IMR-90 (cell line): Measurements from ENCODE around the gene FEM1B. TPM values are rescaled to one million over a fixed set of nuclear protein-coding genes. Genes with fewer than 3 reads are reported as not detected.

Experiments used
- ATAC-seq: fragments of 200-7000 bp; cut with Tn5 transposase; 2 replicates; pipeline ENCODE4 v1.9.1; 2020; ENCODE audit warnings: low read depth, mild to moderate bottlenecking, moderate library complexity
- BruUV-seq: library from RNA; stranded (reverse); fragments of 400-500 nt; replicated peaks from 2 replicates; lab custom pipeline; 2021; lab: Mats Ljungman, UMichigan
- CTCF ChIA-PET: fragments of 300-600 bp; formaldehyde crosslinking; extraction: SDS; loops from one replicate; lab custom pipeline; 2021; ENCODE audit warnings: antibody characterized with exemption; lab: Yijun Ruan, JAX
- POLR2A ChIA-PET: fragments of 300-600 bp; sonication (Branson Sonifier 250); formaldehyde crosslinking; loops from one replicate; lab custom pipeline; 2022; ENCODE audit warnings: antibody characterized with exemption; ENCODE audit not compliant: unreplicated experiment; lab: Charles Lee
- DNase-seq: peaks from one replicate; pipeline ENCODE4 v3.0.0; 2013
- H2AFZ ChIP-seq: replicated peaks from 2 replicates; pipeline ENCODE3; 2013; ENCODE audit warnings: low read length, mild to moderate bottlenecking; ENCODE audit not compliant: poor library complexity
- H2AK5ac ChIP-seq: 2 replicates; pipeline ENCODE4 v1.6.1; 2013; ENCODE audit warnings: low read depth, low read length, inconsistent platforms
- H2AK9ac ChIP-seq: replicated peaks from 2 replicates; pipeline ENCODE3; 2013; ENCODE audit warnings: mild to moderate bottlenecking, low read depth, low read length, moderate library complexity; ENCODE audit not compliant: poor library complexity
- H2BK120ac ChIP-seq: 2 replicates; pipeline ENCODE4 v1.6.1; 2013; ENCODE audit warnings: low read depth, low read length, inconsistent platforms
- H2BK15ac ChIP-seq: 3 replicates; pipeline ENCODE4 v1.6.1; 2013; ENCODE audit warnings: low read depth, low read length, inconsistent platforms
- H2BK20ac ChIP-seq: 2 replicates; pipeline ENCODE4 v1.6.1; 2013; ENCODE audit warnings: low read depth, mild to moderate bottlenecking, inconsistent platforms, low read length, moderate library complexity
- H2BK5ac ChIP-seq: 2 replicates; pipeline ENCODE4 v1.6.1; 2013; ENCODE audit warnings: mild to moderate bottlenecking, low read depth, low read length, inconsistent platforms; ENCODE audit not compliant: poor library complexity, severe bottlenecking
- H3K14ac ChIP-seq: replicated peaks from 2 replicates; pipeline ENCODE4 v1.6.1; 2013; ENCODE audit warnings: low read depth, low read length, inconsistent platforms
- H3K18ac ChIP-seq: 2 replicates; pipeline ENCODE4 v1.6.1; 2013; ENCODE audit warnings: low read depth, low read length, control low read depth
- H3K23ac ChIP-seq: 2 replicates; pipeline ENCODE4 v1.6.1; 2013; ENCODE audit warnings: low read depth, low read length, inconsistent platforms
- H3K27ac ChIP-seq: 2 replicates; pipeline ENCODE4 v1.5.1; 2013; ENCODE audit warnings: mild to moderate bottlenecking, control low read depth, low read length; ENCODE audit not compliant: insufficient read depth
- H3K27me3 ChIP-seq: 2 replicates; pipeline ENCODE4 v1.6.1; 2013; ENCODE audit warnings: low read length; ENCODE audit not compliant: control insufficient read depth, insufficient read depth
- H3K36me3 ChIP-seq: 2 replicates; pipeline ENCODE4 v1.6.1; 2013; ENCODE audit warnings: low read length, mixed read lengths; ENCODE audit not compliant: control insufficient read depth, insufficient read depth
- H3K4ac ChIP-seq: 2 replicates; pipeline ENCODE4 v1.6.1; 2013; ENCODE audit warnings: low read depth, low read length, inconsistent platforms
- H3K4me1 ChIP-seq: 2 replicates; pipeline ENCODE4 v1.6.1; 2013; ENCODE audit warnings: low read length, mixed read lengths; ENCODE audit not compliant: control insufficient read depth, insufficient read depth
- H3K4me2 ChIP-seq: 2 replicates; pipeline ENCODE4 v1.6.1; 2013; ENCODE audit warnings: low read depth, mild to moderate bottlenecking, control low read depth, low read length, moderate library complexity
- H3K4me3 ChIP-seq: 2 replicates; pipeline ENCODE4 v1.5.1; 2013; ENCODE audit warnings: low read depth, mild to moderate bottlenecking, control low read depth, low read length, moderate library complexity; ENCODE audit not compliant: insufficient read depth
- H3K56ac ChIP-seq: 2 replicates; pipeline ENCODE4 v1.6.1; 2013; ENCODE audit warnings: low read length, inconsistent platforms; ENCODE audit not compliant: insufficient read depth; ENCODE audit errors: extremely low read depth
- H3K79me1 ChIP-seq, 2 experiments: 2 replicates each; pipeline ENCODE4 v1.6.1; 2013; ENCODE audit warnings: low read length in 2 of 2, inconsistent platforms in 1 of 2, low read depth in 1 of 2
- H3K9ac ChIP-seq: 2 replicates; pipeline ENCODE4 v1.6.1; 2013; ENCODE audit warnings: low read depth, low read length, control low read depth
- H3K9me1 ChIP-seq: 2 replicates; pipeline ENCODE4 v1.6.1; 2013; ENCODE audit warnings: low read length, inconsistent platforms; ENCODE audit not compliant: insufficient read depth
- H3K9me3 ChIP-seq: 2 replicates; pipeline ENCODE4 v1.6.1; 2013; ENCODE audit warnings: low read length; ENCODE audit not compliant: control insufficient read depth, insufficient read depth
- H4K20me1 ChIP-seq: 2 replicates; pipeline ENCODE4 v1.6.1; 2013; ENCODE audit warnings: low read length, inconsistent platforms; ENCODE audit not compliant: insufficient read depth
- H4K5ac ChIP-seq: 2 replicates; pipeline ENCODE4 v1.6.1; 2013; ENCODE audit warnings: mild to moderate bottlenecking, low read depth, low read length, control low read depth
- H4K8ac ChIP-seq, 2 experiments: 2 replicates each; pipeline ENCODE4 v1.6.1; 2013; ENCODE audit warnings: low read depth in 2 of 2, low read length in 2 of 2, control low read depth in 1 of 2, inconsistent platforms in 1 of 2
- H4K91ac ChIP-seq: 2 replicates; pipeline ENCODE4 v1.6.1; 2013; ENCODE audit warnings: low read depth, low read length, inconsistent platforms; ENCODE audit not compliant: insufficient read depth
- FOS ChIP-seq: fragments of 150-350 bp; IDR thresholded peaks from 2 replicates; pipeline ENCODE4 v1.6.1; 2016; ENCODE audit warnings: low read depth, low read length
- MAZ ChIP-seq: IDR thresholded peaks from 2 replicates; pipeline ENCODE4 v1.6.1; 2012; ENCODE audit warnings: low read depth, mild to moderate bottlenecking, low read length, improper control_type of control experiment, moderate library complexity, borderline replicate concordance
- MXI1 ChIP-seq: IDR thresholded peaks from 2 replicates; pipeline ENCODE4 v1.6.1; 2012; ENCODE audit warnings: low read depth, mild to moderate bottlenecking, low read length, moderate library complexity, borderline replicate concordance
- WGBS, 2 experiments: methylation state at CpG; one replicate each; pipeline versions ENCODE4 v1.1.5 to v1.1.7; 2013; ENCODE audit warnings: missing lambda C conversion rate in 2 of 2; ENCODE audit not compliant: insufficient read length in 1 of 2; ENCODE audit errors: extremely low coverage in 2 of 2; 5-methylcytosine and 5-hydroxymethylcytosine counted together
- dilution Hi-C: fragments of 300-500 bp; cut with HindIII; formaldehyde crosslinking; loops from one replicate; pipeline ENCODE4 v1.14.3; 2018; ENCODE audit warnings: low sequenced_read_pairs; ENCODE audit not compliant: unreplicated experiment
- in situ Hi-C: fragments of 300-500 bp; cut with MboI; formaldehyde crosslinking; loops from 3 replicates; pipeline ENCODE4 v1.14.3; 2019; ENCODE audit warnings: low sequenced_read_pairs, inconsistent platforms, mixed read lengths
- intact Hi-C: fragments of 100-400 bp; cut with micrococcal nuclease; formaldehyde crosslinking; loops from 2 replicates; pipeline ENCODE4 v1.10.0; 2022
- polyA plus RNA-seq, 3 experiments: library from polyadenylated mRNA; depleted of rRNA; stranded (reverse); fragments of >200 nt; gene quantifications; 2 replicates each; pipeline ENCODE4 v1.2.3, GENCODE V29; 2012; ENCODE audit warnings: low replicate concordance in 1 of 3
- total RNA-seq: library from RNA; depleted of rRNA; stranded (reverse); fragments of >200 nt; gene quantifications from 2 replicates; pipeline ENCODE4 v1.2.3, GENCODE V29; 2012
- TF ChIP-seq, protein P1 (sequence below): fragments of 150-350 bp; IDR thresholded peaks from 2 replicates; pipeline ENCODE4 v1.6.1; 2017; ENCODE audit warnings: mild to moderate bottlenecking, antibody characterized with exemption, low read length, low read depth

The FEM1B gene
- total and polyA plus RNA-seq, 2 of the 4 experiments (the other 2 are of a cell fraction) = 16.9 to 51.4 TPM

DNA sequence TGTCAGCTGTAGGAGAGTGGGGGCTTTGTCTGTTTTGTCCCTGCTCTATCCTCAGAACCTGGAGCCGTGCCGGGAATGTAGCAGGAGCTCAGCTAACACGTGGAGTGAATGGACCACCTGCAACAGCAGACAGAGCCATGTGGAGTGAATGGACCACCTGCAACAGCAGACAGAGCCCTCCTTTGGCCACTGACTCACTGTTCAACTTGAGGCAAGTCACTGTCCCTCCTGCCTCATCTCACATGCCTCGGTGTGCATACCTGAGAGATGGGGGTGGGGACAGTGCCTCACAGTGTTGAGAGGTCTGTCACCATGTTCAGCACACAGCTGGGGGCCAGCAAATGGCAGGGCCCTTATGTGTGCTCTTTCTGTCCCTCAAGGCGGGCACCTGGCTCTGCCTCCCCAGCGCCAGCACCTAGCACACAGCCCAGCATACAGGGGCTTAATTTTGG, 27.9 kb downstream of the FEM1B start:
- Histone ChIP-seq H3K79me1 (no peaks in the 10 kb centered on the region), H3K27ac (no peak overlapping the region), H4K91ac (no peak overlapping the region), H3K36me3 (peaks cover 6% of the 10 kb centered on the region; the same call in 1 of the 2 replicates), H3K9me1 (peaks cover 5% of the 10 kb centered on the region; the same call in 1 of the 2 replicates), H2AFZ (no peak overlapping the region), H3K4me2 (no peak overlapping the region), H2BK5ac (no peak overlapping the region), H3K56ac (no peak overlapping the region), H3K18ac (no peak overlapping the region), H2AK9ac (peak overlapping the region; percentile 12), H3K9ac (no peak overlapping the region), H3K27me3 (no peaks in the 10 kb centered on the region), H2AK5ac (peak overlapping the region; percentile 83), H4K5ac (no peak overlapping the region; the same call in 1 of the 2 replicates), H3K14ac (no peak overlapping the region; the same call in 1 of the 2 replicates), H3K9me3 (peaks cover 2% of the 10 kb centered on the region; the same call in 1 of the 2 replicates), H2BK20ac (no peak overlapping the region), H3K23ac (no peak overlapping the region), H3K4me1 (peaks cover 15% of the 10 kb centered on the region), H4K8ac (no peak overlapping the region), H4K20me1 (no peaks in the 10 kb centered on the region), H3K4me3 (no peak overlapping the region), H2BK120ac (no peak overlapping the region), H2BK15ac (no peak overlapping the region), H3K4ac (no peak overlapping the region)
- BruUV-seq = no TSS peak
- in situ Hi-C loops (loop anchor here (5.0 to 10.0 kb wide), 2 partner anchors 367 to 569 kb away; no protein-coding TSS in a partner anchor), intact Hi-C loops (loop anchor here (5.0 to 10.0 kb wide), 2 partner anchors 127 to 509 kb away; partner anchors contain the start of gene ITGA11), dilution Hi-C loops (no loop called here)
- CTCF ChIA-PET = interaction anchor here (0.7 to 1.6 kb wide), 2 partner anchors 12 to 565 kb away, joined by 4 to 6 read pairs; no protein-coding TSS in a partner anchor
- no peak for DNase-seq
- WGBS, 2 experiments = 100% methylated on average over 2 of the region's 6 CpGs; no CpG with 5 or more reads in 1 of the 2 experiments
- POLR2A ChIA-PET = no interaction called here
- TF ChIP-seq FOS (no peak), MAZ (no peak), MXI1 (no peak)
- TF ChIP-seq, protein P1, sequence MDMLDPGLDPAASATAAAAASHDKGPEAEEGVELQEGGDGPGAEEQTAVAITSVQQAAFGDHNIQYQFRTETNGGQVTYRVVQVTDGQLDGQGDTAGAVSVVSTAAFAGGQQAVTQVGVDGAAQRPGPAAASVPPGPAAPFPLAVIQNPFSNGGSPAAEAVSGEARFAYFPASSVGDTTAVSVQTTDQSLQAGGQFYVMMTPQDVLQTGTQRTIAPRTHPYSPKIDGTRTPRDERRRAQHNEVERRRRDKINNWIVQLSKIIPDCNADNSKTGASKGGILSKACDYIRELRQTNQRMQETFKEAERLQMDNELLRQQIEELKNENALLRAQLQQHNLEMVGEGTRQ = no peak
- no peak for ATAC-seq
